NCI-H2196 (cell line): Measurements from ENCODE around the gene GPC3.

ENCODE experiments used
- DNase-seq: peaks from one replicate; lab custom pipeline; 2025; ENCODE audit not compliant: unreplicated experiment; lab: John Stamatoyannopoulos, UW

The GPC3 gene

DNA sequence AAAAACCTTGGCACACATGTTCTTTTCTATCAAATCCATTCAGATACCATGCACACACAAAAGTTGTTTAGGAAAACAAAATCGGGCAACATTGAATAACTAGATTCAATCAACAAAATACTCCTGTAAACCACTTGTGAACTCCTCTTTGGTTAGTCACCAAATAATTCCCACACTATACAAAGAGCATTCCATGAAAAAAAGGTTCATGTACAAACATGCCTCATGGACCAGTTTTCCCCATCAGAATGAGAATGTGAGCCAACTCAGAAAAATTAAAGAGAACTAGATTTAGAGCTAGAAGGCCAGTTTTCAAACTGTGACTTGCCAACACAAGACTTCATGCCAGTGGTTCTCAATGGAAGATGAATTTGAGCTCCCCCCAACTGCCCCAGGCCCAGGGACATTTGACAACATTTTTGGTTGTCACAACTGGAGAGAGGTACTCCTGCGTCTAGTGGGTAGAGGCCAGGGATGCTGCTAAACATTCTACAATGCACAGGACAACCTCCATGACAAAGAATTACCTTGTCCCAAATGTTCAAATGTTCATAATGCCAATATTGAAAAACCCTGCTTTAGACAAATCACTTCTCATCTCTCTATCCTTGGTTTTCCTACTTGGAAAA lies 55.4 kb downstream of the GPC3 start:
- no peak for DNase-seq

GRCh38 chrX:133928365-133928764 lies 57.0 kb downstream of the GPC3 start:
- DNase-seq, result no peak

DNA sequence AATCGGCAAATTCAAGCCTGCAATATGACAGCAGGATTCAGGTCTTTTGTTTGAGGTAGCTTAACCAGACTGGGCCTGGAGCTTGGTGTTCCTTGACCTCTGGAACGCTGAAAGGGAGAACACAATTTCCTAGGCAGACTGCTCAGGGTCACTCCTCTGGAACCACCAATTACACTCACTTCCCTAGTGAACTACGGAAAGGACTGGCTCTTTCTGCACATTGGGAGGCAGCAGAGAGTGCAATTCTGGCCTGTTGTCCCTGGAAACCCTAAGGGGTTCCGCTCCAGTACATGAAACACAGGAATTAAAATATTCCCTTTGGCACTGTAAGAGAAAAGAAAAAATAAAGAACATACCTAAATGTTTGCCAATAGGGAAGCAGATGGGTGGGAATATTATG lies 58.6 kb downstream of the GPC3 start:
- no peak for DNase-seq

DNA sequence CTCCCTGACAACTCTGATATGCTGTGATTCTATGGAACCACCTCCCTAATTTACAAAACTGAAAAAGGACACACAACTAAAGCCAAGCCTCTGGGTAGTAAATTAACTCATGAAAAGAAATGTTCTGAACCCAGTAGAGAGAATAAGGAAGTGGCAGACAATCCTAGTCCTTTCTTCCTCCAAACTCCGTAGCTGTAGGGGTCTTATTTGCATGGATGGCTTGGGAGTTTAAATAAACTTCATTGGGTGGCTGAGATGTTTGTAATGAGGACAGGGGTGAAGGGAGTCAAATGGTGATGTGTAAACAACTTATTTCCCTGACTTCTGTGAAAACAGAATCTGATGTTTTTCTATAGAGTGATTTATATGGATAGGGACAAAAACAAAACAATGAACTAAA lies 59.3 kb downstream of the GPC3 start:
- no peak for DNase-seq

DNA sequence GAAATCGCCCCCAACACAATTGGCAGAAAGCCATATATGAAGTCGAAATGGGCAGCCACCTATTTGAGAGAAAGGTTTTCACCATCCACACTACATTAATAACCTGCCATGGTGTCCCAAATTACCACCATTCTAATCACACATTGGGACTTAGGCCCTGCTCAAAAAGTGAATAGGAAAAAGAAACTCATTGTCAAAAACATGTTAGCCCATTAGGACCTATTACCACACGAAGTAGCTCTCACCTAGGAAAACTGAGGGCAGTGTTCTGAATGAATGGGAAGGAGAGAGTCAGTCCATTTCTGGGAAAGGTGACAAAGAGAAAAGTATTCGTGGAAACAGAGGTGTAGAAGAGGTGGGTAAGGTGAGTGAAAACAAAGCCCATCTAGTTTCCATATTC lies 60.8 kb downstream of the GPC3 start:
- no peak for DNase-seq

DNA sequence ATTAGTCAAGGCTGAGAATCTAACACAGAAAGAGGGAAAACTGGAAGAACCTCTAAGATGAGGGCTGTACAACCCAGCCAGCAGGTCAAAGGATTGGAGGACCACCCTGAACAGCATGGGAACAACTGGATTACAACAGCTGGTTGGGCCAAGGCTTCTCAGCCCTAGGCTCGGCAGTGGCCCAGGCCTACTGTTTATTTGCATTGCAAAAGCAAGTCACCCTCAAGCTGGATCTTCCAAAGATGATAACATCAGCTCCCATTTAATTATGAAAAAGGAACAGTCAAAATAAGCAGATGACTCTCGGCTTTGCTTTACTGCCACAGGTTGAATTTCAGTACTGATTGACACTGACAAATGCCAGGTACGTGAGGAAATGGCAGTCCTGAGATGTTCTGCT lies 61.8 kb downstream of the GPC3 start:
- no peak for DNase-seq

- DNase-seq, result no peak
These were observed 62.3 kb downstream of the GPC3 start for GRCh38 chrX:133923113-133923512.

GRCh38 chrX:133922390-133922771 lies 63.0 kb downstream of the GPC3 start:
- no peak for DNase-seq

DNA sequence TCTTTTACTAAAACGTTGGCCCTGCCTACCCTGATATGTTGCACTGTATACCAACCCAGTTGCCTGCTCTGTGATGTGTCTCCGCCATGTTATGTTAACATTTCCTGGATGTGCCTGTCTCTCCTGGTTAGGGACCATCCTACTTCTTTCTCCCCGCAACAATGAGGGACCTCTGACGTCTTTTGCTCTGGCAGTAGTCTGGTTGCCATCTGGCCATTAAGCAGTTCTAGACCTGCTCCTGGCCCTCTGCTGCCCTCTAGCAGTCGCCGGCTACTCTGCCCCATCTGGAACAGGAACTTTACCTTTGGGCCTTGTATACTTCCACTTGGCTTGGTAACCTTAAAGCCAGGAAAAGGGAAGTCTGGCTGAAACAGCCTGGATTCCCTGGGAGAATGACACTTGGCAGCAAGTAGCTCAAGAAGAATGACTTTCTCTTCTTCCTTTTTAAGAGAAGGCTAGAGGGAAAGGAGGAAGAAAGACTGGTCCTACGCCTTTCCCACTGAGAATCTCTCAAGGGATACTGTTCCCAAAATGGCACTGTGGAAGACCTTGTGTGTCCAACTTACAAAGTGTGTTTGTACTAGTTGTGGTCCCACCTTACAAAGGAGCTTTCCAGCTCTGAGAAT lies 63.5 kb downstream of the GPC3 start:
- peak; percentile 31 for DNase-seq

GRCh38 chrX:133921086-133921485 lies 64.3 kb downstream of the GPC3 start:
- DNase-seq, result no peak

DNA sequence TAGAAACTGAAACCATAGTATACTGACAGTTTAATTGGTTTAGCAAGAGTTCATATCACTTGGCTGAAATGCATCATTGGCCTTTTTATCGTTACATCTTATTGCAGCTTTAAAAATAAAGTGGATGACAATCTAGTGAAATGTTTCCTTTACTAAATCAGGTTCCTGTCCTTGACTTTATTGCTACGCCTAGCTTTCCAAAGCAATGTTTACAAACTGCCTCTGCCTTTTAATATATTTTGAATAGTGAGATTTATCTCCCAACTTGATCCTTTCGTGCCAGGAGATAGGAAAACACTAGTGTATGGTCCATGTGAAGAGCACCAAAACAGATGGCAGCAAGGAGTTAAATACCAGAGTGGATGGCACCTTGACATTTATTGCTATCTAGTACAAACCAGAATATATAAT lies 67.0 kb downstream of the GPC3 start:
- DNase-seq, result no peak

GRCh38 chrX:133916984-133917722 lies 68.2 kb downstream of the GPC3 start:
- DNase-seq, result no peak

DNA sequence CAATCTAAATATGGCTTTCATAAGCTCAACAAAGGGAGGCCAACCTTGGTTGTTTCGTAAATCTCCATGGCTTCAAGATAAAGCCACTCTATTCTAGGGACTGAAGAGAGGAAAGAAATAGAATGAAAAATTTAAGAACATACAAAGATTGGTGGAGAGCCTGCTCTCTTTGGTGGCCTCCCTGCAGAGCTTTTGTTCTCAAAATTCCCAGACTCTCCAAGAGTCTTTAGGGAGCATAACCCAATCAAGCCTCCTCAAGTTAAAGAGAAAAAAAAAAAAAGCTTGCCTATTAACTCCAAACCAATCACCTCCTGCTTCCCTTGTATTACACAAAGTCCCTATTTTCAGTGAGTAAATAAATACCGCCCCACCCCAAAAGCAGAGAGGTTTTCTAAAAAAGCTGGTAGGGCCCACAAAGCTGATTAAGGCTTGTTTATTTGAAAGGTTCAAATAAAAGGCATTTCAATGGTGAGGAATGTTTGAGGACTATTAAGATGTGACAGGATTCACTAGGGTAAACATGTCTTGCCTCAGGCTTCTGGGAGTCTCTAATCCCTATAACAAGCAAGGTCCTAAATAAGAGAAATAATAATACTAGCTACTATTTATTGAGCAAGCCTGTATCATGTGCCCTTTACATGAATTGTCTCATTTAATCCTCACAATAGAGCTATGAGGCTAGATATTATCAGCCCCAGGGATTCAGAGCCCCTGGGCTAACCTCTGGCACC lies 71.6 kb downstream of the GPC3 start:
- no peak for DNase-seq

DNA sequence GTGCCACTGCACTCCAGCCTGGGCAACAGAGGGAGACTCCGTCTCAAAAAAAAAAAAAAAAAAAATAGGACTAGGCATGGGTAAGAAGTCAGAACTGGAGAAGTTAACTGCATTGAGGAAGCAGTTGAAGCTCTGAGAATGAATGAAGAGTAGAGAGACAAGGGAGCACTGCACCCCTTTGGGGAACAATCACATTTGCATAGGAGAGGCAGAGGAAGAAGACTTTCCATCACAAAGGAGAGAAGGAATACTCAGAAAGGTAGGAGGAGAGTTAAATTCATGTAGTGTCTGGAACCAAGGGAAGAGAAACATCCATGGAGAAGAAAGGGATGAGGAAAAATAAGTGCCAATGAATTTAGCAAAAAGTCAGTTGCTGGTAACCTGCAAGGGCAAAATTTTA lies 72.4 kb downstream of the GPC3 start:
- no peak for DNase-seq

DNA sequence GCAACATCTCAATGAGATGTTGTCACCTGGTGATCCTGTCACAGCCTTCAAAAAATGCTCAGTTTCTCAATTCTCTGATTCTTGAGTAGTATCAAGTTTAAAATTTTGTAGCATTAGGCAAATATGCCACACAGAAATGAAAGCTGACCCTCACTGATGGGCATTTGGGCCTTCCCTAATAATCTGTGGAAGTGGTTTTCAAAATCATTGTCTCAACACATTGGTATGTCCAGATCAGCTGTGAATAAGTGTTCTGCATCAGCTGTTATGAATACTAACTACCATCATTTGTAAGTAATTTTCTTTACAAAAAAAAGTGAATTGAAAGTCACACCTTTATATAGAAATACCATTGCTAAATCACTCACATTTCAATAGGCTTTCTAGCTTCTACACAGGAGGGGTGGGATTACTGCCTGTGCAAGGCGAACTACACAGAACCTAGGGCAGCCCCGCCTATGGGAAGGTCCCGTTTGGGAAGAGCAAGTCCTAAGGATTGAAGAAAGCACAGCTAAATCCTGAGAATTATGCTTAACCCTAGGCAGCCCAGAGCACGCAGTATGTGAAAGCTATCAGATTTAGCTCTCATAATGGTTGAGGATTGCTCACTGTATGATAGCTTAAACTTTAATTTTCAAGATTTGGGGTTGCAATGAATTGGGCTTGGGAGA lies 73.4 kb downstream of the GPC3 start:
- no peak for DNase-seq

- no peak for DNase-seq
These were observed 74.9 kb downstream of the GPC3 start for GRCh38 chrX:133910539-133910938.

DNA sequence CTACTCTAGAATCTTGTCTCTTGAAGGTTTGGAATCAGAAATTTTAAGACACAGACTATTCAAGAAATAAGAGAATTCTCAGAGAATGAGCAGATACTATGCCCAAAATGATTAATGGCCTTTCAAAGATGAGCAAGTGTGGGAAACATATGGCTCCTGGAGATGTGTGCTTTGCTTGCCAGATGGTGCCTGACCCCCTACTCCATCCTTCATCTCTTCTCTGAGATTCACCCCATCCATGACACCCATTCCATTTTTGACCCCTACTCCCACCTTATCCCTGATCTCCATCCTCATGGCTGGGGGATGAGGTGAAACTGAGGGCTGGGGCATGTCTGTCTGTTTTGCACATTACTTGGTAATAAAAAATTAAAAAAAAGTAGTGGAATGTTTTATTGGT lies 75.5 kb downstream of the GPC3 start:
- DNase-seq, result no peak

GRCh38 chrX:133908223-133908955 lies 77.0 kb downstream of the GPC3 start:
- no peak for DNase-seq

- DNase-seq, result no peak
These were observed 77.8 kb downstream of the GPC3 start for GRCh38 chrX:133907606-133908005.

GRCh38 chrX:133905305-133905704 lies 80.1 kb downstream of the GPC3 start:
- DNase-seq, result no peak
